ENCODE data around the gene APBA2.

The APBA2 gene

GRCh38 chr15:29094711-29095110 lies 208.9 kb downstream of the APBA2 start:
- DNase-seq: no peak

DNA sequence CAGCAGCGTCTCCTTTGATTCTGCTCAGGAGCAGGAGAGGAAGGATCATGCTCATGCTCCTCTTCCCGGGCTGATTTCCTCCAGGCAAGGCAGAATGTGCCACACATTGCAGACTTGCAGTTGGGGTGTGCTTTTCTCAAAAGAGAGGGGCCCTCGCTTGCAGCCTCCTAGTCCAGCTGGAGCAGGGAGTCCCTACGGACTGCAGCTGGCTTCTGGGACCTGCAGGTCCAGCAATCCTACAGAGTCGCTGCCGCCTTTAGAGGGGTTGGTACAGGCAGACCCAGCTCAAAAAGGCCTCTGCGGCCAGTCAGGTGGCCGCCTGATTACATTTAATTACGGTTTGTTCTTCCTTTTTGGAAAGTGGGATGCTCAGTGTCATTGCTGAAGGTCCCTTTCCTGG lies 210.0 kb downstream of the APBA2 start:
- DNase-seq: no peak

DNA sequence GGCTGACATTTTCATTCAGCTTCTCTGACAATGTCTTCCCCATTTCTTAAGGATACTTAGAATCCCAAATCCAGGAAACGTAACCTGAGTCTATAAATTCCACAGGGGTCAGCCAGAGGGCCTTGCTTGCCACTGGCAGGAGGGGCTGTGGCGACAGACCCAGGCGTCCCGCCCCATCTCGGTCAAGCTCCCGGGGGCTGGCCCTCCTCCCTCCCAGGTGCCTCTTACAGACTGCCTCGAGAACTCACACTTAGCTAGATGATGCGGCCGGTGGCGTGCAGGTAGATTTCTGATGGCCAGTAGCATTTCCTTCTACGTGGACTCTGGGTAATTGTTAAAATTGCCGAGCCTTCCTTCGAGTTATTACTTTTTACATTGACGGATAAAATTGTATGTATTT lies 211.4 kb downstream of the APBA2 start:
- no peak for DNase-seq

- DNase-seq: no peak
These were observed 212.2 kb downstream of the APBA2 start for GRCh38 chr15:29097971-29098370.

- DNase-seq: no peak
These were observed 212.9 kb downstream of the APBA2 start for GRCh38 chr15:29098652-29099051.

DNA sequence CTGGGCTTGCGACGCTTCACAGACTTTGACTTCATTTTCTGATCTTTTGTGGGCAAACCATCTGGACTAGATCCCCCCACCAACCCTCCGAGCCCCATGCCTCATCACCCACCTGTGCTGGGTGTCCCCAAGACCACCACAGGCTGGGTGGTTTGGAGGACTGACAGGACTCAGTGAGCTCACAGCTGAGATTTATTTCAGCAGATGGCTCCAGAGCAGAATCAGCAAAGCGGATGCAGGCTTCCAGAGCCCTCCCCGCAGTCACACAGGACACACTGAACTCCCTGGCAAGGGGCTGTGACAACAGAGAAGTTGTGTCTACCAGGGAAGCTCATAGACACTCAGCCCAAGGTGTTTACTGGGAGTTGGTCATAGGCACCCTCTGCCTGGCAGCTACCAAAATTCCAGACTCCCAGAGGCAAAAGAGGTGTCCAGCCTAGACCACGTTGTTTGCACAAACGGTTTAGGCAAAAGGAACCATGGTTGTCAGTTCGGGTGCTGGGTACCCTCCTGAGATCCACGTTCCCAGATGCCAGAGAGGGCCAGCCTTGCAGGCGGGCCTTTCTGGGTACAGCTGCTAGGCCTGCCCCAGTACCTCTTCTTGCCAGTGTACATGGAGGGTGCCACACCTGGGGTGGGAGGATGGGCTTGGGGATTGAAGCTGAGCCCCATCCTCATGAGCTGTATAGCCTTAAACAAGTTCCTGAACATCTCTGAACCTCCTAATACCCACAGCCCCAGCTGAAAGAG lies 213.5 kb downstream of the APBA2 start:
- no peak for DNase-seq

- DNase-seq: no peak
These were observed 214.8 kb downstream of the APBA2 start for GRCh38 chr15:29100486-29101000.

- no peak for DNase-seq
These were observed 215.7 kb downstream of the APBA2 start for GRCh38 chr15:29101491-29101890.

DNA sequence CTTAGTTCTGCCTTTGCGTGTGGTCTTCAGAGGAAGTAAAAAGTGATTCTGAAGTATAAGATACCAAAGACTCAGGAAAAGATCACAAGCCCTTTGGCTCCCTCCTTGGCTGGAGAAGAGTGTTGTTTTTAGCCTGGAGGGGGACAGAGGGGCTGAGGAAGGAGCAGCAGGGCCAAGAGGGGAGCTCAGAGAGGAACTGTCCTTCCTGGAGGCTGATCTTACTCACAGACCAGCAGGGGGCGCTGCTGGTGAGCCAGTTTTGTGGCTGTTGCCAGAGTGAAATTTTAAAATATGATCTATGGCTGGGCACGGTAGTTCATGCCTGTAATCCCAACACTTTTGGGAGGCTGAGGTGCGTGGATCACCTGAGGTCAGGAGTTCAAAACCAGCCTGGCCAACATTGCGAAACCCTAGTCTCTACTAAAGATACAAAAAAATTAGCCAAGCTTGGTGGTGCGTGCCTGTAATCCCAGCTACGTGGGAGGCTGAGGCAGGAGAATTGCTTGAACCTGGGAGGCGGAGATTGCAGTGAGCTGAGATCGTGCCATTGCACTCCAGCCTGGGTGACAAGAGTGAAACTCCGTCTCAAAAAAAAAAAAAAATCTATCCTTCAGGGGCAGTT lies 216.5 kb downstream of the APBA2 start:
- peak; percentile 48 for DNase-seq

GRCh38 chr15:29102911-29103823 lies 217.4 kb downstream of the APBA2 start:
- no peak for DNase-seq

DNA sequence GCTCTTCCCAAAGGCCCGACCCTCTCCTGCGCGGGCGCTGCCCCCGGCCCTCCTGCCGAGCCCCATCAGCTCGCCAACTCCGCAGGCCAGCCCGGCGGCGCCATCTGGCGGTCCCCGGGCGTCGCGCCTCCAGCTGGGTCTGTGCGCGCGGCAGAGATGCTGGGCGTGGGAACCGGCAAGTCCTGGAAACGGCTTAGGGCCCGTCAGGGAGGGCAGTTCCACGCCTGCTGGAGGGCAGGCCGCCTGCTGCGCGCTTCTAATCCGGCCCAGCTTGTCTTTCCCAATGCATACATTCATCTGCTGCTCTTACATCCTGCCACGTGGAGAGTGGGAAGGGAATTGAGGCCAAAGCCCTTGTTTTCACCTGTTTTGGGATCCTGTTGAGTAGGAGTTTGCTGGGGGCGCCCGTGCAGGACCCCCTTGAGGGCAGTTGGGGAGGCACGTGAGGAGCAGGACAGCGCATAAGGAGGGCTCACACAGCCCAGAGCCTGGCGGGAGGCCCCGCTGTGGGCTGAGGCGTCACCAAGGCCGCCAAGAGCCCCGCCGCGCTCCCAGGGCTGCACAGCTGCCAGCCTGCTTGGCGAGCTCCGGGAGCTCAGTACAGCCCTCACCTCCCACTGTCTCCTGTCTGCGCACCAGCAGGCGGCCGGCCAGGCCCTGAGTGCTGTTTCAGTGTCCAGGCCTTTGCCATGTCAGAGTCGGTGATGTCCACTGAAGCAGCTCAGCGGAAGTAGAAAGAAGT lies 218.2 kb downstream of the APBA2 start:
- peak; percentile 30 for DNase-seq

DNA sequence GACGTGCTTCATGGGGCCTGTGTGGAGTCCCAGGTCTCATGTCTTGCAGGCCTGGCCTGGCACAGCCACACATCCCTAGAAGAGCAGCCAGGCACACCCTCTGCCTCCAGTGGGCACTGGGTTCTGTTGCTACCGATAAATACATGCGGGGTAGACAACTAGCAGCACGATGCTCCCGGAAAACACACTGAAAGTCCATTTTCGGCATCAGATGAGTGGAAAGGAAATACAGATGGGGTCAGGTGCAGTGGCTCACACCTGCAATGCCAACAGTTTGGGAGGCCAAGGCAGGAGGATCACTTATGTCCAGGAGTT lies 218.7 kb downstream of the APBA2 start:
- DNase-seq: no peak

GRCh38 chr15:29105151-29105854 lies 219.5 kb downstream of the APBA2 start:
- DNase-seq: no peak

DNA sequence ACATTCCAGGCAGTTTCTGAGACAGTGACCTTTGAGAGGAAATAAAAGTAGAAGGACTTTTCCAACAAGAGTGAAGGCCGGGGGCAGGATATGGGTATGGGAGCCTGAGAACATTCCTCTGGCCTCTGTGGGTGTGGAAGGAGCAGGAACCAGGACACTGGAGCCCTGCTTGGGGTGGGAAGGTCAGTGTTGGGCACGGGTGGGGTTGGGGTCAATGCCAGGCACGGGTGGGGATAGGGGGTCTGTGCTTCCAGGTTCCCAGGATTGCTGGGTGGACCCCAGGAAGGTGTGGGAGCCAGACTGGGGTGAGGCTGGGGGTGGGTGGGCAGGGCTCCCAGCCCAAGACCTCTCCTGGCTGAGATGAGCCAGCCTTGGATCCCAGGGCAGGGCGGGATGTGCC lies 220.3 kb downstream of the APBA2 start:
- no peak for DNase-seq

GRCh38 chr15:29106551-29107290 lies 220.9 kb downstream of the APBA2 start:
- no peak for DNase-seq

DNA sequence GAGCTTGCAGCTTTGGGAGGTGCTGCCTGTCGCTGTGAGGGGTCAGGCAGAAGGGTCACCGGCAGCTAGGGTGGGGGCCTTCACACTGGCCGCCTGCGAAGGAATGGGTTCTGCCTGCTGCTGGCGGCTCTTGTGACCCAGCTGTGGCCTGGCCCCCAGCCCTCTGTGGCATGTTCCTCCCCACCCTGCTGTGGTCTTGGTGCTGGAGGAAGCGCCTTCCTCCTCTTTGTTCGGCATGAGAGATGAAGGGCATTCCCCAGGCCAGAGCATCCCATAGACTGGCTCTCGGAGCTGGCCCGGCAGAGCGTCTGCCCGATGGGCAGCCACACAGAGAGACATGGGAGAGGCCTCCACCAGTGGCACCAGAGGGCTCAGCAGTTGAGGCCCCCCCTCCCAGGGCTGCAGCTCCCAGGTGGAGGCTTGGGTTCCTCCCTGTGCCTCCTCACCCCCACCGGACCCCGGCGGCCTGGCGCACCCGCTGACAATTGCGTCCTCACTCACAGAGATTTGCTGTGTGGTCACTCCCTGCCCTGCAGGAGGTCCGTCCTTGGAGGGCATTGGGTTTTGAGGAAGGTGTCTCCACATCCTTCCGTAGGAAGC lies 221.6 kb downstream of the APBA2 start:
- no peak for DNase-seq

DNA sequence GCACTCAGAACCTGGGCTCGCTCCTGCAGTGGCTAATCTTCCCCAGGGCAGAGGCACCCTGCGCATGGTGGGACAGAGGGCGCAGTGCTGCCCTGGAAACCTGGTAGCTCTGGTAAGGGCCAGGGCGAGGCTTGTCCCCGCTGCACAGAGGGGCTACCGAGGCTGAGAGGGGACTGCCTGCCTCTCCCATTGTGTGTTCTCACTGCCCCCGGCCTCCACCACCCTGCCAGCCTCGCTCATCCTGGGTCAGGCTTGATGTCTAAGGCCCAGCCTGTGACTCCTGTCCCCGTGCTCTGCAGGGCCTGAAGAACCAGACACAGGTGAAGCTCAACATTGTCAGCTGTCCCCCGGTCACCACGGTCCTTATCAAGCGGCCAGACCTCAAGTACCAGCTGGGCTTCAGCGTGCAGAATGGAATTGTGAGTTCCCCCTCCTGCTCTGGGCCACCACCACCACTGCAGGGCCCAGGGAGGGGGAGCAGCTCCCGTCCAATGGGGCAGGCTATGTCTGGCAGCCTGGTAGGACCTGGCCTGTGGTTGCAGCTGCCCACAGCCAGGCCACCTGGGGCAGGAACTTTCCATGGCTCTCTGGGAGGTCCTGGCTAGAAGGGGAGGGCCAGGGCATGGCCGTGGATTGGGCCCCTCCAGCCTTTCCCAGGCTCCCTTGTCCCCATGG lies 222.3 kb downstream of the APBA2 start:
- no peak for DNase-seq

GRCh38 chr15:29109762-29110161 lies 224.0 kb downstream of the APBA2 start:
- DNase-seq: no peak

GRCh38 chr15:29110176-29110575 lies 224.4 kb downstream of the APBA2 start:
- DNase-seq: no peak

DNA sequence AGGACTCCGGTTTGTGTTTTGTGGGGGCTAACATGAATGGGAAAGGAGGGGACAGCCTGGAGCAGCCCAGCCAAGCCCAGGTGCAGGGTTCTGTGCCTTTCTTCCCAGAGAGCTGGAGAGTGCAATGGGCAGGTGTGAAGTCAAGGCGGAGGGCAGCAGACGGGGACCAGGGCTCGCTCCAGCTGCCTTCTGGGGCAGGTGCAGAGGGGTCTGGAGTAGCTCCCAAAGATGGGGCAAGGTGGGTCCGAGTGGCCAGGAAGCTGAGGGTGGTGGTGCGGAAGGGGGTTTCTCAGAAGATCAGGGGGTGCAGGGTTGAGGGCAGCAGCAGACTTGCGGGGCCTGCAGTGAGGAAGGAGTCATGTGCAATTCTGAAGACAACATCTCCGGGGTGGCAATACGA lies 225.0 kb downstream of the APBA2 start:
- DNase-seq: no peak
